ENCODE measurements around the gene DDAH1.

Gene DDAH1

DNA sequence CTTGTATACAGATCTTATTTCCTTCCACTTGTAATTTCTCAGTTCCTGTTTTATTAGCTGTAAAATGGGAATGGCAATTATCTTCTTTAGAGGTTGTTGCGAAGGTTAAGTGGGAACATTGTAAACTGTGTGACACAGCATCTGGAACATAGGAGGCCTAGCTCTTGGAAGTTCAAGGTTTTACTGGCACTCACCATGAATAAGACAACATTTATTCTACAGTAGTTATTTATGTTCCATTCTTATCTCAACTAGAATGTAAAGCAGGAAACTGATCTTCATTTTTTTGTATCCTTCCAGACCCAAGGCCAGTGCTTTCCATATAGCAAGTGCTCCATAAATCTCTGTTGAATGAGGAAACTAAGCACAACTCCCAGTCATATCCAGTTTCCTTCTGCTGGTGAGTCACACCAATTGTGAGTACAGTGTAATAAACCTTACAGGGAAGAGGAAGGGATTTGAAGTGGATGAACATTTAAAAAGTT lies 189.9 kb downstream of the DDAH1 start:
- DNase-seq (ENCODE audit: low read depth in 2 of 2) = no peak

DNA sequence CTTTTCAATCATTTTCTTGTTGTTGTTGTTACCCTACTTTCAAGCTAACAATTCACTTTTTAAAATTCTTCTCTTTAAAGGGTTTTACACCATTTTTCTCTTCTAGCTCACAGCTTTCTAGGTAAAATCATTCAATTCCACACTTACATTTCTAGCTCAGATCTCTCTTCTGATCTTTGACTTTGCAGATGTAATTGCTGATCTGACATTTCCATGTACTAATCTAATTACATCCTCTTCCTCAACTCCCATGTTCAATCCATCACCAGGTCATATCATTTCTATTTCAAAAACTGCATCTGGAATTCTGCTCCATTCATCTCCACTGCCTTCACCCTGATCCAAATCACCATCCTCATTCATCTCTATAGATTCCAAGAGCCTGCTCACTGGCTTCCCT lies 191.6 kb downstream of the DDAH1 start:
- no peak for DNase-seq (ENCODE audit: low read depth in 2 of 2)

DNA sequence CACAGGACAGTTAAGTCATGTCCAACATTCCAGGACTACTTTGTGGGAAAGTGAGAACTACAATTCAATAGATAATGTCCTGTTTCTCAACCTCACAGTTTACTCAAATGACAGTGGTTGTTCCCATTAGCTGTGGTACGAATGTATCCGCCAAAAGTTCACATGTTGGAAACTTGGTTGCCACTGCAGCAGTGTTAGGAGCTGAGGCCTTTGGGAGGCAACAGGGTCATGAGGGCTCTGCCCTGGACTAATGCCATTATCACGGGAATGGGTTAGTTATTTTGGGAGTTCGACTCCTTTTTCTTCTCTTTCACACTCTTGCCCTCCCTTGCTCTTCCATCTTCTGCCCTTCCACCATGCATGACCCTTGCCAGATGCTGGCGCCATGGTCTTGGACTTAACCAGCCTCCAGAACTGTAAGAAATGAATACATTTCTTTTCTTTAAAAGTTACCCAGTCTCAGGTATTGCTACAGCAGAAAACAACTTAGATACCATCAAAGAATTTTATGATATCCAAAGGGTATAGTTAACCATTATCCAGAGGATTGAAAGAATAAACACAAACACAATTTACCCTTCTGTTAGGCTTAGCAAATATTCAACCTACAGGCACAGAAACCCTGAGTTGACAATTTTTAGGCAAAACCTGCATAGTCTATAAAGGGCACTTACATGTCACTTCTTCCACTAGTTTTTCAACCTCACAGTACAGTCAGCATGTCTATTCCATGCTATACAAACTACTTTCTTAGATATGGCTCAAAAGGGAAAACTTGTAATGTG lies 196.0 kb downstream of the DDAH1 start:
- no peak for DNase-seq (ENCODE audit: low read depth in 2 of 2)
